IPS-20b (cell line): Measurements from ENCODE around the gene PPARA.

Experiments used
- H3K27ac ChIP-seq: one replicate; pipeline ENCODE4 v1.5.1; 2013; ENCODE audit warnings: low read length
- H3K27me3 ChIP-seq: 2 replicates; pipeline ENCODE4 v1.6.1; 2013; ENCODE audit warnings: mild to moderate bottlenecking, low read length, inconsistent platforms; ENCODE audit not compliant: insufficient read depth
- H3K36me3 ChIP-seq: 2 replicates; pipeline ENCODE4 v1.6.1; 2013; ENCODE audit warnings: low read depth, mild to moderate bottlenecking, inconsistent platforms, low read length, moderate library complexity; ENCODE audit not compliant: insufficient read depth
- H3K4me1 ChIP-seq: 2 replicates; pipeline ENCODE4 v1.6.1; 2013; ENCODE audit warnings: mild to moderate bottlenecking, control low read depth, inconsistent platforms, low read length, moderate library complexity; ENCODE audit not compliant: insufficient read depth
- H3K4me3 ChIP-seq: 2 replicates; pipeline ENCODE4 v1.5.1; 2013; ENCODE audit warnings: mild to moderate bottlenecking, low read length, inconsistent platforms
- H3K9ac ChIP-seq: 2 replicates; pipeline ENCODE4 v1.6.1; 2013; ENCODE audit warnings: low read depth, mild to moderate bottlenecking, inconsistent platforms, low read length, moderate library complexity
- H3K9me3 ChIP-seq: 2 replicates; pipeline ENCODE4 v1.6.1; 2013; ENCODE audit warnings: mild to moderate bottlenecking, low read depth, low read length, inconsistent platforms; ENCODE audit not compliant: insufficient read depth

PPARA gene

GRCh38 chr22:46142548-46143490, 7.5 kb upstream of the PPARA start:
- H3K27me3 ChIP-seq: peaks cover 22% of the 10 kb centered on the region
- no peak overlapping the region for H3K27ac ChIP-seq
- H3K4me1 ChIP-seq: no peaks in the 10 kb centered on the region
- H3K9me3 ChIP-seq: no peaks in the 10 kb centered on the region
- H3K4me3 ChIP-seq: no peak overlapping the region
- H3K36me3 ChIP-seq: no peaks in the 10 kb centered on the region
- H3K9ac ChIP-seq: no peak overlapping the region

GRCh38 chr22:46143491-46144147, 6.7 kb upstream of the PPARA start:
- H3K9ac ChIP-seq: no peak overlapping the region
- H3K27ac ChIP-seq: no peak overlapping the region
- no peaks in the 10 kb centered on the region for H3K36me3 ChIP-seq
- H3K4me1 ChIP-seq: no peaks in the 10 kb centered on the region
- H3K27me3 ChIP-seq: peaks cover 30% of the 10 kb centered on the region
- no peak overlapping the region for H3K4me3 ChIP-seq
- H3K9me3 ChIP-seq: no peaks in the 10 kb centered on the region

GRCh38 chr22:46145361-46145851, 4.9 kb upstream of the PPARA start:
- H3K9ac ChIP-seq: no peak overlapping the region
- peaks cover 43% of the 10 kb centered on the region for H3K27me3 ChIP-seq
- H3K4me1 ChIP-seq: no peaks in the 10 kb centered on the region
- H3K4me3 ChIP-seq: no peak overlapping the region
- no peak overlapping the region for H3K27ac ChIP-seq
- H3K9me3 ChIP-seq: no peaks in the 10 kb centered on the region
- no peaks in the 10 kb centered on the region for H3K36me3 ChIP-seq

GRCh38 chr22:46145896-46146295, 4.4 kb upstream of the PPARA start:
- no peak overlapping the region for H3K4me3 ChIP-seq
- H3K4me1 ChIP-seq: no peaks in the 10 kb centered on the region
- no peaks in the 10 kb centered on the region for H3K36me3 ChIP-seq
- H3K9me3 ChIP-seq: no peaks in the 10 kb centered on the region
- no peak overlapping the region for H3K27ac ChIP-seq
- no peak overlapping the region for H3K9ac ChIP-seq
- peaks cover 45% of the 10 kb centered on the region for H3K27me3 ChIP-seq

- H3K9me3 ChIP-seq: no peaks in the 10 kb centered on the region
- H3K36me3 ChIP-seq: no peaks in the 10 kb centered on the region
- H3K9ac ChIP-seq: no peak overlapping the region
- no peak overlapping the region for H3K27ac ChIP-seq
- no peaks in the 10 kb centered on the region for H3K4me1 ChIP-seq
- H3K27me3 ChIP-seq: peaks cover 50% of the 10 kb centered on the region
- no peak overlapping the region for H3K4me3 ChIP-seq
These were observed 4.0 kb upstream of the PPARA start for GRCh38 chr22:46146329-46146728.

GRCh38 chr22:46147061-46147460, 3.3 kb upstream of the PPARA start:
- H3K4me1 ChIP-seq: no peaks in the 10 kb centered on the region
- H3K4me3 ChIP-seq: no peak overlapping the region
- H3K9ac ChIP-seq: no peak overlapping the region
- peaks cover 57% of the 10 kb centered on the region for H3K27me3 ChIP-seq
- H3K9me3 ChIP-seq: no peaks in the 10 kb centered on the region
- H3K36me3 ChIP-seq: no peaks in the 10 kb centered on the region
- no peak overlapping the region for H3K27ac ChIP-seq

GRCh38 chr22:46147471-46148267, 2.7 kb upstream of the PPARA start:
- H3K27me3 ChIP-seq: peaks cover 63% of the 10 kb centered on the region
- no peak overlapping the region for H3K27ac ChIP-seq
- H3K9me3 ChIP-seq: no peaks in the 10 kb centered on the region
- H3K9ac ChIP-seq: no peak overlapping the region
- no peaks in the 10 kb centered on the region for H3K36me3 ChIP-seq
- H3K4me3 ChIP-seq: no peak overlapping the region
- no peaks in the 10 kb centered on the region for H3K4me1 ChIP-seq

- no peak overlapping the region for H3K9ac ChIP-seq
- no peak overlapping the region for H3K4me3 ChIP-seq
- H3K27me3 ChIP-seq: peaks cover 65% of the 10 kb centered on the region
- no peaks in the 10 kb centered on the region for H3K4me1 ChIP-seq
- H3K27ac ChIP-seq: no peak overlapping the region
- no peaks in the 10 kb centered on the region for H3K9me3 ChIP-seq
- H3K36me3 ChIP-seq: no peaks in the 10 kb centered on the region
These were observed 2.0 kb upstream of the PPARA start for GRCh38 chr22:46148336-46148735.

GRCh38 chr22:46148816-46149511, 1.4 kb upstream of the PPARA start:
- no peak overlapping the region for H3K27ac ChIP-seq
- H3K4me1 ChIP-seq: no peaks in the 10 kb centered on the region
- H3K9me3 ChIP-seq: no peaks in the 10 kb centered on the region
- peaks cover 65% of the 10 kb centered on the region for H3K27me3 ChIP-seq
- H3K4me3 ChIP-seq: peak overlapping the region; percentile 72
- peak overlapping the region; percentile 62; the same call in 1 of the 2 replicates for H3K9ac ChIP-seq
- H3K36me3 ChIP-seq: no peaks in the 10 kb centered on the region

GRCh38 chr22:46149512-46150033, 753 bp upstream of the PPARA start:
- Histone ChIP-seq H3K27ac (no peak overlapping the region), H3K9me3 (no peaks in the 10 kb centered on the region), H3K4me3 (peak overlapping the region; percentile 72), H3K27me3 (peaks cover 65% of the 10 kb centered on the region), H3K4me1 (no peaks in the 10 kb centered on the region), H3K9ac (peak overlapping the region; percentile 62; the same call in 1 of the 2 replicates), H3K36me3 (no peaks in the 10 kb centered on the region)
